Activated naive CD4-positive, alpha-beta T cell treated with Interleukin-2 at 50 U/mL for 16 hours (primary cell): ENCODE results near the gene NKX1-1.

Experiments
- DNase-seq: peaks from one replicate; pipeline ENCODE4 v3.0.0-alpha.2; 2020

The NKX1-1 gene

DNA sequence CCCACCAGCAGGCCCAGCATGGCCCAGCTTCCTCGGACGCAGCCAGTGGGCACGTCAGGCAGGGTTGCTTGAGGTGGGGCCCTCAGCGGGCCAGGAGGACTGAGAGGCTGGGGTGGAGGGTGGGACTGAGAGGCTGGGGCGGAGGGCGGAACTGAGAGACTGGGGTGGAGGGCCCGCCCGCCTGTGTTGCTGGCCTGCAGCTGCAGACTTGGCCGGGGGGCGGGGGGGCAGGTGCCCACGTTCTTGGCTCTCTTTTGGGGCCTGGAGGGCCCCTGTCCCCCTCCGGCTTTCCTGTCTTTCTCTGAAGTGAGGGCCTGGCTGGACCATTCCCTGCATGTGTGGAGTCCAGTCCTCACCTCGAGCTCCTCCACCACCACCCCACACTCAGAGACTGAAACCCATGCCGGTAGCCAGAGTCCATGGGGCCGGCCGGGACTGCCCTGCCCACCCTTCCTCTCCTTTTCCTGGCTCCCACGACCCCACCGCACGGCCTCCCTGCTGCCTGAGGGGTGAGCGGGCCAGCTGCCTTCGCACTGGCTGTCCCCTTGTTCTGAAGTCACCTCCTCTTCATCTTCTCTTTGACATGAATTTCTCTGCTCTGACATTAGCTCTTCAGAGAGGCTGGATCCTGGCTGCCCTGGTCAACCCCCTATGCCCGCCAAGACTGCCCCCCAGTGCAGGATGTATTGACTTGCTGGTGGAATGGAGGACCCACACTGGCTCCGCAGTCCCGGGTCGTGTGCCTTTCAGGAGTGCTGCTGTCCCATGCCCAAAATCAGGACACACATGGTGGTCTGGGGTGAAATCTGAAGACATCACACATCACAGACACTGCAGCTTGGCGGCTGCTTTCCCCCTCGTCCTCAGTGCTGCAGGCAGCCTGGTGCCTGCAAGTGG is 10.1 kb upstream of the NKX1-1 start:
- DNase-seq = no peak

DNA sequence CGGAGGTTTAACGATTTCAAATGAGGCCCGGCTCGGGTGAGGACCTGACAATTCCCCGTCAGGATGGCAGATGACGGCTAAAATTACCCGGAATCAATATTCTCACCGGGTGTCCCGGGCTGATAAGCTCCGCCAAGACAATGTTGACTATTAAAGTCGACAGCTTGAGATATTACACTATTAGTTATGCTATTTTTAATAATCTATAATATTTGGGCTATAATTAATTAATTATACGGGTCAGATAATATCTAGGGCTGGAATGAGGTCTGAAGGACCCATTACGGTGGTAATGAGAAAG is 9.4 kb upstream of the NKX1-1 start:
- no peak for DNase-seq

DNA sequence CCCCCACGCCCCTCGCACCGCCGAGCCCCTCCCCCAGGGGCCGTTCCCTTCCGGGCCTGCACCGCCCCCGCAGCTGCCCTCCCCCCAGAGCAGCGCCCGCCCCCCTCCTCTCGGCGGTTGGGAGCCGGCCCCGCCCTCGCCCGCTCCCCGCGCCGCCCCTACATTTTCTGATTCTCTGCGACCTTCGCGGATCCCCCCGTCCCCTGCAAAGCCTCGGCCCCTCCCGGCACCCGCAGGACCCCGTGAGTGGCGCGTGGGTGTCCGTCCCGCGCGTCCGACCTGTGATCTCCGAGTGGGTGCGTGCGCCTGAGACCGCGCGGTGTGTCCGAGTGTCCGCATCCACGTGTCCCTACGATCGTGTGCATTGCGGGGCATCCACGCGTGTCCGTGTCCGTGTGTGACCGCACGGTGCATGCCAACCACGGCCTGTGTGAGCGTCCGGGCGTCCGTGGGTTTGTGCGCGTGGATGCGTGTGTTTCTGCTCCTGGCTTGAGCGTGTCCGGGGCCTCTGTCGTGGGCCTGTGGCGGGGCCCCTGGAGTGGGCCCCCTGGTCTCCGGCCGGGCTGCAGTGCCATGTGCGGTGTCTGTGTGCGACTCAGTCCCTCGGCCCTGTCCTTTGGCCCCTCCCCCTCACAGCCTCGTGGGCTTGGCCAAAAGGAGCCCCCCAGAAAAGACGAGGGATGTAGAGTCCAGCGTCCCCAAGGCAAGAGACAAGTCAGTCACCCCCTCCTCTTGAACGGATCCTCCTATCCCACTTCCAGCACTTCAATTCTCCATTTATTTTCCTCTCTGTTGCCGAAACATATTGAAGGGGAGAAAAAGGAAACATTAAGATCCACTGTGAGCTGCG is 8.8 kb upstream of the NKX1-1 start:
- no peak for DNase-seq

DNA sequence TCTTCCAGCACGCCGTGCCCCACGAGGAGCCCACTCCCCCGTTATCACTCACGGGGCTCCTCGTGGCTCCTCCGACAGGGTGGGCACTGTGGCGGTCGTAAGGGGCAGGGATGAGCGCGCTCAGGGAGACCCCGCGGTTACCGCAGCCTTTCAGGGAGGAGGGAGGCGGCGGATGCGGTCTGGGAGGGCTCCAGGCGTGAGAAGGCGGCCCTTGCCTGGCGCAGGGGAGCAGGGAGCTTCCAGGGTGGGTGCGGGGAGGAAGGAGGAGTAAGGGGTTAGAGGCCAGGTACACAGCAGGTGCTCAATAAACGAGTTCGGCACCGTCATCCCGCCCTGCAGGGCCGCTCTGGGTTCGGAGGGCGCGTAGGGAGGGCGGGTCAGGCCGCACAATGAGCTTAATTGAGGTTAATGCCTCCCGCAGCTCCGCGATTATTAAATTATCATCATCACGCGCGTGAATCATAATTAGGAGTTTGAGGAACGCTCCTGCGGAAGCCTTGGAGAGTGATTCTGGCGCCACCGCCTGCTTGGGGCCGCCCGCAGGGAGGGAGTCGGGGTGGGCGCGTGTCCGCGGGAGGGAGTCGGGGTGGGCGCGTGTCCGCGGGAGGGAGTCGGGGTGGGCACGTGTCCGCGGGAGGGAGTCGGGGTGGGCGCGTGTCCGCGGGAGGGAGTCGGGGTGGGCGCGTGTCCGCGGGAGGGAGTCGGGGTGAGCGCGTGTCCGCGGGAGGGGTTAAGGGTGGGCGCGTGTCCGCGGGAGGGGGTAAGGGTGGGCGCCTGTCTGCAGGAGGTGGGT is 7.6 kb upstream of the NKX1-1 start:
- no peak for DNase-seq

DNA sequence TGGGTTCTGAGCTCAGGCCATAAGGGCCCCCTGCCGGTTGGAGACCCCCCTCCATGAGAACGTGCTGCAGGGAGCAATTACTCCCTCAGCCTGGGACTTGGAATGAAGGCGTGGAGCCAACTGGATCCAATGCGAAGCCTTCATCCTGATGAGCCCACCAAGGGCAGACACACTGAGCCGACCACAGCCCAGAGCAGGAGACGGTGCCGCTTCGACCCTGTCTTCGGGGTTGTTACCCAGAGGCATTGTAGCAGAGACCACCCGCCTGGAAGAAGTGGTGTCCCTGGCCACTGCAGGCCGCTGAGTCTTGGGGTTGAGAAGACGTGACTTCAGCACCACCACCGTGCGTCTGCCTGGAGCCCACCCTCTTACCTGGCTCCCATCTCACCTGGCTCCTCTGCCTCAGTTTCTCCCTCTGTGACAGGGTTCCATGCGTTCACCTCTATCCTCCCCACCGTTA is 7.0 kb upstream of the NKX1-1 start:
- no peak for DNase-seq

DNA sequence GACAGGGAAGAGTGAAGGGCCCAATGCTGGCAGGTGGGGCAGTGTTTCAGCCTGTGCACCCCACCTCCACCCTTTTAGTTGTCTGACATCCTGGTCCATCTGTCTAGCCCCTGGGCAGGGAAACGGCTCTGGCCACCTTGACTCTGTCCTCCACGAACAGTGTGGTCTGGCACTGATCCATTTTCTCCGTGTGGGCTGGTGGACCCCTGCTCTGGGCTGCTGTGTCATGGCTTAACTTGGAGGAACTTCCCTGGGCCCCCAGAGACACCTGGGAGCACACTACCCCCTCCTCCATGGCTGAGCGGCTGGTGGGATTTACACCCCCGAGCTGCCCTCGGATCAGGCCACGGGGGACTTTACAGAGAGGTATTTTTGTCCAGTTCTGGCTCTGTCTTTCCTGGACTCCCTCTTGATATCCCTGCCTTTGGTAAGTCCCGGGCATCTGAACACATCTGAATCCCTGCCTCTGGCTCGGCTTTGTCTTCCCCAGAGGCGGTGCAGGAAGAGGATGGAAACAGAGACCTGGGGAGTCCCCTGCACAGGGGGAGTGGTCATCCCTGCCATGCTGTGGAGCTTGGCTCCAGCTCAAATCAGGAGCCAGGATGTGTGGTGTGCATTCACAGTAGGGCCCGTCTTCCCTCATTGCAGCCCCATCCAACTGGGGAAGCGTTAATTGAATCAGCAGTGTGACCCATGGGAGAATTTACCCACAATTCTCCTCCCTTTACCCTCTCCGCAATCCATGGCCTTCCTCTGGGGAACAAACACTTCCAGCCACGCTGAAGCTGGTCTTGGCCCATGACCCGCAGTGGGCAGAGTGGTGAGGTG is 6.3 kb upstream of the NKX1-1 start:
- DNase-seq = no peak

DNA sequence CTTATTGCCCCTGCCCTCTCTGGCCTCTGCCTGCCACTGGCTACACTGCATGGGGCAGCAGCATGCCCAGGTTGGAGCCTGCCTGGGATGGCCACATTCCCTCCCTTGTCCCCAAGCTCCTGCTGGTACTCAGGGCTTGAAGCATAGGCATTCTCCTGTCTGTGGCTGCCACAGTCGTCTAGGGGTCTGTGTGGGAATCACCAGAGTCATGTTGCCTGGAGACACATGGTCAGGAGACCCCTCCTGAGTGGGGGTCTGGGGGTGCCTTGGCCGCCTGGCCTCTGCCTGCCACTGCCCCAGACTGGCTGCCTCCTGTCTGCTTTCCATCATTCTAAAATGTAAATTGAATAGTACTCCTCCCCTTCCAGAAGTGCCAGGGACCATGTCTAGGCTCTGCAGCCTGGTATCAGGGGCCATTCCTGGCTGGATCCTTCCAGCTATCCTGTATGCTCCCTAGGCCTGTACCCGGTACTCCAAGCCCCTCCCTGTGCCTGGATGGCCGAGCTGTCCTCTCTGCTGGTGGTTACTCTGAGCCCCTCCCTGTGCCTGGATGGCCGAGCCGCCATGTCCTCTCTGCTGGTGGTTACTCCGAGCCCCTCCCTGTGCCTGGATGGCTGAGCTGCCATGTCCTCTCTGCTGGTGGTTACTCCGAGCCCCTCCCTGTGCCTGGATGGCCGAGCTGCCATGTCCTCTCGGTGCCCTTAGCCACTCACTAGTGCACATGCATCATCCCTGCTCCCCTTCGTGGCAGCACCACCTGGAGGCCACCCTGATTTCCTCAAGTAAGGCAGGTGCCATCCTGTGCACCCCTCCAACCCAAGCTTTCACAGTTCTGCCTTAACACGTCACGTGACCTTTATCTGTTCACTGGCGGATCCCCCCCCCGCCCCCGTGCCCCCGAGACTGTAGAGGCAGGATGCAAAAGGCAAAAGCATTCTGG is 5.5 kb upstream of the NKX1-1 start:
- no peak for DNase-seq

DNA sequence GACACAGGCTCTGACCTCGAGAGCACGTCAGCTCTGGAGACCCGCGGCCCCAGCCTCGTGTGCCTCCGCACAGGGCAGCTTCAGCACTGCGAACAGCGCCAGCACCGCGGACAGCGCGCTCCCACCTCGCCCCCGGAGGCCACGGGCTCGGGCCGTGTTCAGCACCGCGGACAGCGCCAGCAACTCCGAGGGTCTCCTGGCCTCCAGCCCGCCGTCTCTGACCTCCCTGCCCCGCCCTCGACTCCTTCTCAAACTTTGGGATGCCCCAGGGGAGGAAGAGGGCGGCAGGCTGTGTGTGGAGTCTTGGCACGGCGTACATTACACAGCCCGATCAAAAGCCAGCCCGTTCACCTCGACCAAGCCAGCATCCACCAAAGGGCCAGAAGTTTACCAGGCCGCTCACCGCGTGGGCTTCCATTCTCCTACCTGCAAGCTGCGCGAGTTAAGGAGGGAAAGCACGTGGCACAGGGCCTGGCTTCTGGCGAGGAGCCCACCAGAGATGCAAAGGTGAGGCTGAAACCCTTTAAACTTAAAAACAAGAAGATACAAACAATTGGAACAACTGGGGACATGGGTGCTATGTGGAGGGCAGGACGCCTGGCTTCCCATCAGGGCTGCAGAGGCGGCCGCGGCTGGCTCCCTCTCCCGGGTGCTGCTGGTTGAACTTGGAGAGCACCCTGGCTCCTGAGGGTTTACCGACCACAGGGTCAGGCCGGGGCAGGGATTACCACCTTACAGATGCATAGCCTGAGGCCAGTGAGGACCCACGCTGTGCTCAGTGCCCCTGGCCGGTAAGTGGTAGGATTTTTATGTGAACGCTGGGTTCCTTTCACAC is 4.5 kb upstream of the NKX1-1 start:
- peak; percentile 37 for DNase-seq

DNA sequence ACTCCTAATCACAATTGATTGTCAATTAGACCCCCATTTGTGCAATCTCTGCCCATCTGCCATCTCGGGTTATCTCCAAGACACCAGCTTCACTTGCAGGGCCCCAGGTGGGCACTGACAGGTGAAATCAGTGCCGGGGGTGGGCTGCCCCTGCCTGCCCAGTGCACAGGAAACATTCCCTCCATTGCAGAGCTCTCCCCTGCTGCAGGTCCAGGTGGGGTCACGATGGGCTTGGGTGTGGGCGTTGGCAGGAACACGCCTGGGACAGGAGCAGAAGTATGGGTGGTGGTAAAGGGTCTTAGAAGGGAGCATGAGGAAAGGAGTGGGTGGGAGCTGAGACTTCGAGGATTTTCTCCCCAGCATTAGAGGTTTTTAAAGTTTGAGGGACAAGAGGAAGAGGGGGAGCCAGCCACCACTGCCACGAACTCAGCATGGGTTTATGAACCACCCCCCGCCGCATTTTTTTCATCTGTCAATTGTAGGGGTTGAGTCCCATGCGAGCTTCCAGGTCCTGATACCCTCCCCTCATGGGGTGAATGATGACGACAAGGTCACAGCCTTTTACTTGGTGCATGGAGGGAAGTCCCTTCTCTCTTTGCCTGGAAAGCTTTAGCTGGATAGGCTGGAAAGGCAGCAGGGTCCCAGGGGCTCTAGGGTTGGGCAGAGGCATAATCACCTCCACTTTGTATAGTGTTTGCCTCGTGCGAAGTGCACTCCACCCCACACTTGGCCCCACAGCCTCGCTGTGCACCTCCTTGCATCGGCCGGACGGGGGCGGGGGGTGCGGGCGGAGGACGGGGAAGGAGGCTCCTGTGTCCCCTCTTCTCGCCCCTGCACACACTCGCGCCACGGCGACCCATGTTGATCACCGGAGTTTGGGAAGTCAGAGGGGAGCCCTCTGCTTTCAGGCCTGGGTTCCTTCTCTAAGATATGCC is 3.5 kb upstream of the NKX1-1 start:
- DNase-seq = no peak

DNA sequence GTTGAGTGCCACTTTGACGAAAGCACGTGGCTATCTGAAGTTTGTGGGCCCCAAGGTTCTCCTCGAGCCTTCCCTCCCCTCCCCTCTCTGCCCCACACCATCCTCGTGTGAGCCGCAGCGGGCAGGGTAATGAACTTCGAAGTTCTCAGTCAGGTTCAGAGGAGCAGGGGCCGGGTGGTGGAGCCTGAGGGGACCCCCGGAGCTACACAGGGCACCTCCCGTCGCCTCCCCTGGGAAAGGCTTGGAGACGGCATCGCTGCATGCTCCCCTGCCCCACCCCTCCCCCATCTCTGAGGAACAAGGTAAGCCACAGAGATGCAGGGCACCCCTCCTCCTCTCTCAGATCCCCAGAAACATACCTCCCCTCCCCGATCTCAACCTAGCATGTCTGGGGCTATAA is 2.8 kb upstream of the NKX1-1 start:
- no peak for DNase-seq

DNA sequence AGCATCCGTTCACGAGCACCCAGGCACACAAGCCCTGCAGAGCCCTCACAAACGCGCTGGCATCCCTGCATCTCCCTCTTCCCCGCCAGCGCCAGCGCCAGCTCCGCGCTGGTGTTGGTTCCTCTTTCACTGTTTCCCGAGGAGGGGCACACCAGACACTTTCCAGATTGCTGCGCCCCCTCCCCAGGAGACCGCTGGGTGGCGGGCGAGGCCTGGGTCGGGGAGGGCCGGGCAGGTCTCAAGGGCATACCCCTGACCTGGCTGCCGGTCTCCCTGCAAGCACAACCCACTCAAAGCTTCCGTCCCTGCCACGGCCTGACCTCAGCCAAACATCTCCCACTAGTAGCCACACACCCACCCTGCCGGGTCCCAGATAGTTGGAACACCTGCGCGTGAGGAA is 2.2 kb upstream of the NKX1-1 start:
- DNase-seq = no peak

DNA sequence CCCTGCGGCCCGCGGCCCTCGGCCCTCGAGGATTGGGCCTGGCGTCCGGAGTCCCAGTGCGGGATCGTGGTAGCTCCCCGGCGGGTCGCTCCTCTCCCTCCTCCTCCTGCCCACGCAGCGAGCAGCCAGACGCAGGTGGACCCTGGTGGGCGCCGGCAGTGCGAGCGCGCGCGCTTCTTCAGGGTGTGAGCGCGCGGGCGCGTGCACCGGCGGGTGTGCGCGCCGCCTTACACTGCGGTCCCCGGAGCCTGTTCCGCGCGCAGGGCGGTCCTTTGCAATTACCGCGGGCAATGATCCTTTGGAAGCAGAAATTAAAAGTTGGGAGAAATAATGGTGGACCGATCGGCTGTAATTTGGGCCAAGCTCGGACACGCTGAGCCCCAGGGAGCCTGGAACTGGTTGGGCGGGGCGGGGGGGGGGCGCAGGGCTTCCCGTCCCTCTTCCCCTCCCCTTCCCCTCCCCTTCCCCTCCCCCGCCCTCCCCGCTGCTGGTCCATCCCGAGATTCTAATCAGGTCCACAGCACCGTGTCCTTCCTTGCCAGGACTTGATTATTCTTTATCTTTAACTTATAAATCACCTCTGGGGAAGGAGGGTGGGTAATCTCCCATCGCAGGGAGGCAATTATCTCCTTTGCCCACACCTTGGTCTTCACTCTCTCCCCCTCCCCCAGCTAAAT is 1.6 kb upstream of the NKX1-1 start:
- no peak for DNase-seq

DNA sequence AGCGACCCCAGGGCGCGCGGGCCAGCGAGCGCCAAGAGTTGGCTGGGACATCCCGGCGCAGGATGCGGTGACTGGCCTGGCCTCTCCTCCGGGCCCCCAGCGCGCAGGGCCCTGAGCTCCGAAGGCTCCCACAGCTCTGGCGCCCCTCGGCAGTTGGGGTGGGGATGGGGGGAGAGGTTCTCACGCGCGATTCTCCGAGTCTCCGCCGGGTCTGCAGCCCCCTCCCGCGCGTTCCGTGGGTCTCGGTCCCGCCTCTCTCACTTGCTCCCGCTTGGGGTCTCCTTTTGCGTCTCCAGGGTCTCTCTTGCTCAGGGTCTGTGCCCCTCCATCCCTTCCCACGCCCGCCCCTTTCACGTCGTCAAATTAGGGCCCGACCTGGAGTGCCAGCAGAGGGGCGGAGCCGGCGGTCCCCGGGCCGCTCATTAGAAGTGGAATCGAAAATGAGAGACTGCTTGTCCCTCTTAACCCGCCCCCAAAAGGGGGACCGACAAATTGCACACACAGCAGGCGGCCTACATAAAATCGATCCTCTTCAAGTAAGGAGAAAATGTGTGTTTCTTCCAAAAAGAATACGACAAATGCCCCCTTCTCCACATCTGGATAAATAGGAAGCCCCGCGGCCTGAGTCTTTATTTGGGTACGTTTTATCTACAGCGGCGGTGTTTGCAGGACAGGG is 877 bp upstream of the NKX1-1 start:
- no peak for DNase-seq

DNA sequence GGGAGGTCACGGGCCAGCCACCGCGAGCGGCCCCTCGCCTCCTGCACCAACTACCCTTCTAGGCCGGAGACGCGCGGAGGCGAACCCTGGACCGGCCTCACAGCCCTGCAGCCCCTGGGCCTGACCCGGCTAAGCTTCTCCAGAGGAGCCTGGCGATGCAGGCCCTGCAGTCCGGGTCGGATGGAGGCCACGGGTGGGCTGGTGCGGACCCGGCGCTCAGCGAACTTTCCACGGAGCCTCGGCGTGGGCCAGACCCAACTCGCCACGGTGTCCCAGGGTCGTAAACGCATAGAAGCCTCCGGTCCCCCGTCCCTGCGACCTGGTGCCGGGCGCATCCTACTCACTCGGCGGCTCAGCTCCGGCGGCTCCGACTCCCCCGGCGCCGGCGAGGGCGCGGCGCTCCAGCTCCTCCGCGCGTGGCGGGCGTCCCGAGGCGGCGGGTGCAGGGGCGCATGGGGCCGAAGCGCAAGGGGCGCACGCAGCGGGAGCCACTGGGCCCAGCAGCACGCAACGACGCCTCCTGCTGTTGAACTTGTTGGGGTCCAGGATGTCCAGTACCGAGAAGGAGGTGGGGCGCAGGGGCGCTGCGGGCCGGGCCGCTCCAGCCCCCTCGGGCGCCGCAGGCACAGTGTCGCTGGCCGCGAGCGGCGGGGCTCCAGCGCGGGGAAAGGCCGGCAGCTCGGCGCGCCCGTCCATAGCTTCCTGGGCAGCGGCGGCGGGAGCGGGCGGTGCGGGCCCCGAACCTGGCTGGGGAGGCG is 427 bp downstream of the NKX1-1 start:
- DNase-seq = no peak

DNA sequence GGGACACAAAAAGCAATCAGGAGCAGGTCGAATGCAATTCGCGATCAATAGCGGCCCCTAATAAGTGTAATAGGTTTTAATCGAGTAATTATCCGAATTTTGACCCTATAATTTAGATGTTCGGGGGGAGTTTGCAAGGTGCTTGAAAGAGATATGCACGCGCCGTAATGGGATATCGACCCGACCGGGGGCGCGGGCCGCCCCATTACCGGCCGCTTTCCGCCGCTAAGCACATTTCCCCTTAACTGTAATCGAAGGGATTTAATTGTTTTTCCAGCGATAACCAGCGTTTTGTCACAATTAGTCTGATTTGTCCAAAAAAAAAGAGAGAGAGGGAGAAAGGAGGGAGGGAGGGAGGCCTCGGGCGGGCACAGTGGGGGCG is 997 bp downstream of the NKX1-1 start:
- no peak for DNase-seq

DNA sequence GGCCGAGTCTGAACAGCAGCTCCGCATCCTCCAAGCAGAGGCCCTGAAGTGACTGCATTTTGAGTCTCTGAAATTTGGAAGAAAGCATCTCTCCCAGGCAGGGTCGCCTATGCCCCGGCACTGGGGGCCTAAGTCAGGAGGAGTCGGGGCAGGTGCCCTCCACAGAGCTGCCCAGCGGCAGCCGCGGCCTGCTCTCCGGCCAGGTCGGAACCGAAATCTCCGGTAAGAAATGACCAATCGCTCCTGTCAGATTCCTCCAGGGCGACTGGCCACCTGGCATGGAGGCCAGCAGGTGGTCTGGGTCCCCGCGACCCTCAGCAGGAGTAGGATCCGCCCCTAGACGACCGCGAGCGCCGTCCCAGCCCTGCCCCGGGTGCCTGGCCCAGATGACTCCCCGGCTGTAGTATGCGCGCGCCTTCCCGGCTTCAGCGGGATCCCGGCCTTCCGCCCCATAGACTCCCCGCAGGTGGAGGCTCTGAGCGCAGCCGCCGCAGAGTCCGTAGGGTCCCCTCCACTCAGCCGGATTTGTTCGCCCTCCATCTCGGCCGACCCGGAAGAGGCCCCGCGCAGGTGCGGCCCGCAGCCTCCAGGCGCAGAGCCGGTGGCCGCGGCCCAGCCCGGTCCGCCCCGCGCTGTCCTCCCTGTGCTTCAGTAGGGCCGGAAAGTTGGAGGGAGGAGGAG is 1.5 kb downstream of the NKX1-1 start:
- DNase-seq = no peak
